H1 (cell line): ENCODE data around the gene GAS2L1. TPM values are rescaled to one million over a fixed set of nuclear protein-coding genes. Genes with fewer than 3 reads are reported as not detected.

Experiments used
- CTCF ChIA-PET: fragments of 300-600 bp; sonication (Branson Sonifier 250); formaldehyde crosslinking; loops from one replicate; lab custom pipeline; 2021; ENCODE audit not compliant: partially characterized antibody; lab: Charles Lee
- POLR2A ChIA-PET: fragments of 300-600 bp; sonication (Branson Sonifier 250); formaldehyde crosslinking; loops from one replicate; lab custom pipeline; 2021; ENCODE audit warnings: inconsistent platforms; ENCODE audit not compliant: partially characterized antibody; lab: Charles Lee
- DNase-seq, 2 experiments: peaks; one replicate each; pipeline versions ENCODE4 v3.0.0 to v3.0.0-alpha.2; 2010 to 2022; ENCODE audit warnings: low spot score in 2 of 2, low read depth in 1 of 2, mixed read lengths in 1 of 2
- FAIRE-seq: peaks from 2 replicates; lab custom pipeline; 2011; peaks lifted over from hg19 to GRCh38; lab: Jason Lieb, UNC
- H2AFZ ChIP-seq: 2 replicates; pipeline ENCODE4 v1.8.1; 2012; ENCODE audit warnings: low read length, inconsistent platforms
- H2AK5ac ChIP-seq: 2 replicates; pipeline ENCODE4 v1.6.1; 2013; ENCODE audit warnings: low read depth, low read length
- H2BK120ac ChIP-seq: replicated peaks from 2 replicates; pipeline ENCODE3; 2013; ENCODE audit warnings: low read depth, low read length, inconsistent platforms
- H2BK12ac ChIP-seq: 2 replicates; pipeline ENCODE4 v1.6.1; 2013; ENCODE audit warnings: low read depth, low read length
- H2BK15ac ChIP-seq: 2 replicates; pipeline ENCODE4 v1.6.1; 2013; ENCODE audit warnings: low read length
- H2BK20ac ChIP-seq: 2 replicates; pipeline ENCODE4 v1.6.1; 2013; ENCODE audit warnings: low read length
- H2BK5ac ChIP-seq: 2 replicates; pipeline ENCODE4 v1.6.1; 2013; ENCODE audit warnings: low read depth, low read length
- H3K14ac ChIP-seq: 2 replicates; pipeline ENCODE4 v1.6.1; 2013; ENCODE audit warnings: inconsistent platforms; ENCODE audit not compliant: insufficient read length
- H3K18ac ChIP-seq: 2 replicates; pipeline ENCODE4 v1.6.1; 2013; ENCODE audit warnings: low read length; ENCODE audit errors: extremely low read depth
- H3K23ac ChIP-seq: 2 replicates; pipeline ENCODE4 v1.6.1; 2013; ENCODE audit warnings: inconsistent platforms; ENCODE audit not compliant: insufficient read length
- H3K23me2 ChIP-seq: 2 replicates; pipeline ENCODE4 v1.6.1; 2013; ENCODE audit warnings: low read depth, low read length
- H3K27ac ChIP-seq: 2 replicates; pipeline ENCODE4 v1.6.1; 2011; ENCODE audit warnings: low read depth, low read length, inconsistent platforms
- H3K27me3 ChIP-seq, 4 experiments: replicated peaks in 1 of 4; 1 replicate in 1 of 4; 2 replicates in 3 of 4; pipeline versions ENCODE4 v1.6.1 to v1.8.1; 2011 to 2013; ENCODE audit warnings: low read length in 3 of 4, mild to moderate bottlenecking in 3 of 4, inconsistent platforms in 2 of 4, mixed read lengths in 2 of 4, moderate library complexity in 1 of 4; ENCODE audit not compliant: control insufficient read depth in 3 of 4, insufficient read depth in 3 of 4; ENCODE audit errors: extremely low read depth in 1 of 4
- H3K36me3 ChIP-seq, 4 experiments: 2 replicates each; pipeline versions ENCODE4 v1.6.1 to v1.8.1; 2011 to 2013; ENCODE audit warnings: mild to moderate bottlenecking in 4 of 4, low read length in 3 of 4, moderate library complexity in 2 of 4, control low read depth in 1 of 4, inconsistent platforms in 1 of 4; ENCODE audit not compliant: insufficient read depth in 4 of 4, control insufficient read depth in 2 of 4
- H3K4ac ChIP-seq: replicated peaks from 2 replicates; pipeline ENCODE3; 2013; ENCODE audit warnings: low read length, low read depth, mixed read lengths, inconsistent platforms; ENCODE audit not compliant: insufficient read length
- H3K4me1 ChIP-seq, 4 experiments: replicated peaks in 1 of 4; 1 replicate in 1 of 4; 2 replicates in 3 of 4; pipeline versions ENCODE4 v1.6.1 to v1.8.1; 2011 to 2013; ENCODE audit warnings: low read length in 3 of 4, inconsistent platforms in 2 of 4, mixed read lengths in 1 of 4; ENCODE audit not compliant: insufficient read depth in 4 of 4, control insufficient read depth in 3 of 4
- H3K4me2 ChIP-seq, 2 experiments: 2 replicates each; pipeline versions ENCODE4 v1.6.1 to v1.8.1; 2011 to 2013; ENCODE audit warnings: low read depth in 2 of 2, low read length in 2 of 2, control low read depth in 1 of 2, inconsistent platforms in 1 of 2, mild to moderate bottlenecking in 1 of 2; ENCODE audit not compliant: insufficient read depth in 1 of 2
- H3K4me3 ChIP-seq, 4 experiments: fragments of 200-600, 300-600 bp in 1 of 4; sonication (generic), shearing (Covaris generic), sonication (Bioruptor Twin) in 1 of 4; 2 replicates each; pipeline versions ENCODE4 v1.5.1 to v1.8.1; 2011 to 2016; ENCODE audit warnings: low read length in 4 of 4, low read depth in 3 of 4, control low read depth in 2 of 4, inconsistent platforms in 2 of 4, mild to moderate bottlenecking in 2 of 4, mixed read lengths in 1 of 4, moderate library complexity in 1 of 4; ENCODE audit not compliant: insufficient read depth in 2 of 4; ENCODE audit errors: extremely low read depth in 1 of 4
- H3K56ac ChIP-seq: replicated peaks from 2 replicates; pipeline ENCODE3; 2013; ENCODE audit warnings: low read depth, mild to moderate bottlenecking, mixed read lengths, low read length, inconsistent platforms; ENCODE audit not compliant: insufficient read length
- H3K79me1 ChIP-seq: 2 replicates; pipeline ENCODE4 v1.6.1; 2013; ENCODE audit warnings: low read depth, low read length, control low read depth
- H3K79me2 ChIP-seq, 2 experiments: 2 replicates each; pipeline versions ENCODE4 v1.6.1 to v1.8.1; 2012 to 2013; ENCODE audit warnings: low read length in 2 of 2, mild to moderate bottlenecking in 2 of 2, inconsistent platforms in 1 of 2; ENCODE audit not compliant: insufficient read depth in 2 of 2, control insufficient read depth in 1 of 2
- H3K9ac ChIP-seq, 4 experiments: replicated peaks in 1 of 4; 1 replicate in 1 of 4; 2 replicates in 3 of 4; pipeline versions ENCODE4 v1.6.1 to v1.8.1; 2011 to 2013; ENCODE audit warnings: low read depth in 3 of 4, low read length in 3 of 4, control low read depth in 2 of 4, mild to moderate bottlenecking in 2 of 4, moderate library complexity in 2 of 4, inconsistent platforms in 1 of 4; ENCODE audit errors: extremely low read depth in 1 of 4
- H3K9me3 ChIP-seq, 2 experiments: 2 replicates each; pipeline versions ENCODE4 v1.6.1 to v1.8.1; 2012 to 2013; ENCODE audit warnings: mild to moderate bottlenecking in 2 of 2, moderate library complexity in 2 of 2, control low read depth in 1 of 2, inconsistent platforms in 1 of 2, low read depth in 1 of 2, low read length in 1 of 2, mixed read lengths in 1 of 2; ENCODE audit not compliant: insufficient read depth in 2 of 2
- H4K20me1 ChIP-seq, 2 experiments: replicated peaks in 1 of 2; 2 replicates each; pipeline versions ENCODE3 to v1.8.1; 2011 to 2013; ENCODE audit warnings: inconsistent platforms in 2 of 2, low read length in 2 of 2, mild to moderate bottlenecking in 1 of 2; ENCODE audit not compliant: insufficient read depth in 2 of 2, control insufficient read depth in 1 of 2
- H4K5ac ChIP-seq: 2 replicates; pipeline ENCODE4 v1.6.1; 2013; ENCODE audit warnings: low read length, low read depth, mixed read lengths, inconsistent platforms; ENCODE audit not compliant: insufficient read length
- H4K8ac ChIP-seq: 2 replicates; pipeline ENCODE4 v1.8.0; 2013; ENCODE audit warnings: mild to moderate bottlenecking, moderate library complexity, low read length, inconsistent platforms; ENCODE audit not compliant: insufficient read depth; ENCODE audit errors: extremely low read depth
- H4K91ac ChIP-seq: replicated peaks from 2 replicates; pipeline ENCODE3; 2013; ENCODE audit warnings: low read length, mixed read lengths, inconsistent platforms; ENCODE audit not compliant: insufficient read length
- CREB1 ChIP-seq: IDR thresholded peaks from 2 replicates; pipeline ENCODE4 v1.6.1; 2012; ENCODE audit warnings: inconsistent platforms
- EGR1 ChIP-seq: IDR thresholded peaks from 2 replicates; pipeline ENCODE4 v1.6.1; 2011; ENCODE audit warnings: low read depth, low read length, borderline replicate concordance
- JUN ChIP-seq: IDR thresholded peaks from 2 replicates; pipeline ENCODE4 v1.6.1; 2011; ENCODE audit warnings: low read depth, mild to moderate bottlenecking, improper control_type of control experiment, low read length
- MAFK ChIP-seq: IDR thresholded peaks from 2 replicates; pipeline ENCODE4 v1.6.1; 2012; ENCODE audit warnings: low read depth, mild to moderate bottlenecking, improper control_type of control experiment, low read length
- SIN3A ChIP-seq, 2 experiments: IDR thresholded peaks in 1 of 2; conservative IDR thresholded peaks in 1 of 2; 2 replicates each; pipeline ENCODE4 v1.6.1; 2011 to 2012; ENCODE audit warnings: low read length in 2 of 2, improper control_type of control experiment in 1 of 2, low read depth in 1 of 2, mild to moderate bottlenecking in 1 of 2
- ZNF274 ChIP-seq: IDR thresholded peaks from 2 replicates; pipeline ENCODE4 v1.7.0; 2012; ENCODE audit warnings: low read length, borderline replicate concordance; ENCODE audit errors: extremely low read depth
- WGBS, 2 experiments: shearing (Covaris generic) in 1 of 2; methylation state at CpG; one replicate each; pipeline versions ENCODE4 v1.1.6 to v1.1.7; 2013 to 2015; ENCODE audit warnings: low lambda C conversion rate in 2 of 2, mixed read lengths in 2 of 2, inconsistent platforms in 1 of 2, low coverage in 1 of 2, missing lambda C conversion rate in 1 of 2; ENCODE audit not compliant: insufficient replicate concordance in 2 of 2, insufficient coverage in 1 of 2, insufficient read length in 1 of 2; ENCODE audit errors: extremely low coverage in 1 of 2, missing lambda C conversion rate in 1 of 2; 5-methylcytosine and 5-hydroxymethylcytosine counted together
- polyA plus RNA-seq, 7 experiments: library from polyadenylated mRNA; depleted of rRNA in 3 of 7; stranded (reverse) in 5 of 7; unstranded in 2 of 7; fragments of >200 nt in 5 of 7; fragments of 200-250 nt in 2 of 7; gene quantifications; 1 replicate in 5 of 7; 2 replicates in 1 of 7; 4 replicates in 1 of 7; pipeline versions ENCODE4 v1.2.1 to v1.2.3, GENCODE V29; 2011 to 2013; ENCODE audit warnings: missing spikeins in 2 of 7, mixed read lengths in 2 of 7
- total RNA-seq: library from RNA; stranded (reverse); fragmentation: NEBNext Ultra II Directional; extraction: Animal tissue kit (Norgen Biotek cat#: 25700); gene quantifications from 2 replicates; pipeline ENCODE4 v1.2.1, GENCODE V29; 2021
- TF ChIP-seq, protein P1 (sequence below): IDR thresholded peaks from 2 replicates; pipeline ENCODE4 v1.6.1; 2012; ENCODE audit warnings: inconsistent platforms

The GAS2L1 gene
- total and polyA plus RNA-seq, 2 of the 8 experiments (the other 6 are each of a cell fraction or from before 2014, with no cell fraction given) = 3.6 to 10.1 TPM

DNA sequence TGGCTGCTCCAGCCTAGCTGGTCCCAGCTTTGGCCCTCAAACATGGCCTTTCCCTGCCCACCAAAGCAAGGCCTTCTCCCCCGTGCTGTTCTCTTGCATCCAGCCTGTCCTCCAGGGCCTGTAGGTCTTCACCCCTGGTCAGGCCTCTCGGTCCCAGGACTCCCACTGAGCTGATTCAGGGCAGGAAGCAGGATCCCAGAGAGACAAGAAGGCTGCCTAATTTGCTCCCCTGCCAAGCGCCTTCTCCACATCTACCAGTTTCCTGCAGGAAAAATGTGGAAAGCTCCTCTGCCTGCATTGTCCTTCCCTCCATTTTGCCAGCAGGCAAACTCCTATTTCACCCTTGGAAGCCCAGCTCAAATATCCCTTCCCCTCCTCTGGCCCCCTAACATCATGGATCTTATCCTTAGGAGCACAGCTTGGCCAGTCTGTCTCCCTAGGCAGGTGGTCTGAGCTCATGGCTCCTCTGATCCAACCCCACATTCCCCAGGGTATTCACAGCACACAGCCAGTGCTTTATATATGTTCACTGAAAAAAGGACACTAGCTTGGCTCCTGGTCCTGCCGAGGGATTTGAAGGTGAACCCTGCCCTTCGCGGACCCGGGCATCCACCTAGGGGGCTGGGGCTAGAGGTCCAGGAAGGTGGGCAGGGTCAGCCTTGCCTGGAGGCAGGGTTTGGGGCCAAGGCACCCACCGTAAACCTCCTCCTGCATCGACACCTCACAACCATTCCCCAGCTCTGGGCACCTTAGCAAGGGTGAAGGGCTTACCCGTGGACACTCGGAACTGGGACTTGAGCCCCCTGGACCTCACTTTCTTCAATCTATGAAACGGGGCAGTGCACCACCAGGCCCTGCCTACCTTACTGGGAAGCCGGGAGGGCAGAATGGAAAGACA, 39.6 kb upstream of the GAS2L1 start:
- Histone ChIP-seq H2AFZ (no peak overlapping the region), H3K27ac (peak overlapping the region; percentile 100; the same call in 1 of the 2 replicates), H3K56ac (peak overlapping the region; percentile 99), H2AK5ac (peak overlapping the region; percentile 95; the same call in 1 of the 2 replicates), H3K4me1 (peaks cover 6 to 19% (median 11%) of the 10 kb centered on the region in 4 experiments; a peak in 6 of 7 replicates), H3K9me3 (no peaks in the 10 kb centered on the region), H2BK20ac (no peak overlapping the region), H3K23ac (no peak overlapping the region), H3K4ac (peak overlapping the region; percentile 11), H4K91ac (peak overlapping the region; percentile 81), H4K20me1 (peaks cover 23 to 25% of the 10 kb centered on the region in 2 experiments), H3K27me3 (no peaks in the 10 kb centered on the region), H3K9ac (peak overlapping the region; percentile 94 to 100 (median 100)), H2BK12ac (peak overlapping the region; percentile 68; the same call in 1 of the 2 replicates), H2BK15ac (peak overlapping the region; percentile 95), H3K79me2 (peaks cover 32 to 55% of the 10 kb centered on the region in 2 experiments), H2BK120ac (no peak overlapping the region), H2BK5ac (peak overlapping the region; percentile 100), H3K23me2 (peaks cover 18% of the 10 kb centered on the region), H3K18ac (peak overlapping the region; percentile 89), H4K5ac (peak overlapping the region; percentile 77), H3K4me3 (peak overlapping the region; percentile 80 to 96 (median 95)), H3K36me3 (peaks cover 7 to 52% (median 16%) of the 10 kb centered on the region in 4 experiments), H3K14ac (no peak overlapping the region), H3K4me2 (peak overlapping the region; percentile 73 to 80), H4K8ac (peak overlapping the region; percentile 100; the same call in 1 of the 2 replicates), H3K79me1 (peaks cover 8% of the 10 kb centered on the region)
- DNase-seq (no peak), FAIRE-seq (no peak)
- WGBS, 2 experiments = 33% methylated on average over 13 of the region's 13 CpGs; no CpG with 5 or more reads in 1 of the 2 experiments
- ChIA-PET CTCF (interaction anchor here (0.6 to 4.4 kb wide), 5 partner anchors 18 to 155 kb away, joined by 3 to 17 read pairs (median 3); partner anchors contain the start of gene EMID1), POLR2A (interaction anchor here (0.6 to 21.4 kb wide), 19 partner anchors 8 to 499 kb away, joined by 3 to 436 read pairs (median 5); partner anchors contain the start of genes EMID1, GAS2L1 and XBP1)
- TF ChIP-seq JUN = no peak
- no peak for TF ChIP-seq CREB1
- TF ChIP-seq ZNF274 = no peak
- TF ChIP-seq EGR1 = no peak
- TF ChIP-seq, protein P1, sequence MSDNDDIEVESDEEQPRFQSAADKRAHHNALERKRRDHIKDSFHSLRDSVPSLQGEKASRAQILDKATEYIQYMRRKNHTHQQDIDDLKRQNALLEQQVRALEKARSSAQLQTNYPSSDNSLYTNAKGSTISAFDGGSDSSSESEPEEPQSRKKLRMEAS = no peak
- peak in 1 of 2 experiments; percentile 0; a peak in 1 of 4 replicates for TF ChIP-seq SIN3A (conservative IDR thresholded peaks at IDR 0.05 in 1 of 2, IDR thresholded peaks at IDR 0.05 in 1 of 2; ENCODE audit: low read depth in 1 of 2, low read length in 2 of 2)
- no peak for TF ChIP-seq MAFK
